Immature natural killer cell (primary cell): ENCODE results near the gene DNAJC12. TPM values are rescaled to one million over a fixed set of nuclear protein-coding genes. Genes with fewer than 3 reads are reported as not detected.
"Not testable (repeated sequence)": the region's sequence is repeated elsewhere in the genome, so short reads cannot be mapped to it uniquely, and the experiment has no call there.

Experiments
- DNase-seq, 3 donors: peaks; one replicate each; pipeline ENCODE4 v3.0.0; 2022; ENCODE audit warnings: mixed read lengths in 1 of 3
- H3K27ac Mint-ChIP-seq, 6 donors: one replicate each; pipeline ENCODE4 v1.8.0; 2020; ENCODE audit warnings: mixed read lengths in 6 of 6, mild to moderate bottlenecking in 5 of 6, inconsistent platforms in 4 of 6, moderate library complexity in 3 of 6
- H3K27me3 Mint-ChIP-seq, 3 donors: one replicate each; pipeline ENCODE4 v1.8.0; 2020 to 2021; ENCODE audit warnings: low read depth in 3 of 3, mild to moderate bottlenecking in 3 of 3, mixed read lengths in 3 of 3, moderate library complexity in 3 of 3, inconsistent platforms in 1 of 3
- H3K36me3 Mint-ChIP-seq, 3 donors: one replicate each; pipeline ENCODE4 v1.8.0; 2020; ENCODE audit warnings: mixed read lengths in 3 of 3, inconsistent platforms in 2 of 3, mild to moderate bottlenecking in 2 of 3
- H3K4me1 Mint-ChIP-seq, 2 donors: one replicate each; pipeline ENCODE4 v1.8.0; 2020; ENCODE audit warnings: inconsistent platforms in 2 of 2, mild to moderate bottlenecking in 2 of 2, mixed read lengths in 2 of 2, moderate library complexity in 1 of 2
- H3K4me3 Mint-ChIP-seq, 5 donors: one replicate each; pipeline ENCODE4 v1.8.0; 2020; ENCODE audit warnings: mild to moderate bottlenecking in 5 of 5, mixed read lengths in 5 of 5, inconsistent platforms in 3 of 5, moderate library complexity in 3 of 5
- H3K9me3 Mint-ChIP-seq, 6 donors: one replicate each; pipeline ENCODE4 v1.8.0; 2020; ENCODE audit warnings: mild to moderate bottlenecking in 6 of 6, mixed read lengths in 6 of 6, inconsistent platforms in 4 of 6, moderate library complexity in 3 of 6
- polyA plus RNA-seq, 3 donors: library from polyadenylated mRNA; unstranded; fragments of 300-500 nt; fragmentation: Illumina TruSeq; gene quantifications; one replicate each; pipeline ENCODE4 v1.2.3, GENCODE V29; 2021

The DNAJC12 gene
- polyA plus RNA-seq, 3 donors from 2014 or later, result 0.44 TPM; not detected in 2

DNA sequence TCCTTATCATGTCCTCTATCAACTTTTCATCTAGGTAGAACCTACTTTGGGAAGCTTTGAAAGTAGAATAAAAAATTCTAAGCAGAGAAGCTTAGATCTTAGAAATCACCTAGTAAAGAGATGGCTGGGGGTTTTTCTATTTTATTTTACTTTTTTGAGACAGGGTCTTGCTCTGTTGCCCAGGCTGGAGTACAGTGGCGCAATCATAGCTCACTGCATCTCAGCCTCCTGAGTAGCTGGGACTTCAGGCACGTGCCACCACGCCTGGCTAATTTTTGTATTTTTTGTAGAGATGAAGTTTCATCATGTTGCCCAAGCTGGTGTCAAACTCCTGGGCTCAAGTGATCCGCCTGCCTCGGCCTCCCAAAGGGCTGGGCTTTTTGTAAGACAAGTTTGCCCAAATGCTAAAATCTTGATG, 57.8 kb downstream of the DNAJC12 start:
- H3K9me3 Mint-ChIP-seq, H3K27ac Mint-ChIP-seq, H3K4me3 Mint-ChIP-seq, H3K27me3 Mint-ChIP-seq, DNase-seq, H3K36me3 Mint-ChIP-seq: not testable (repeated sequence)
- peaks cover 9 to 16% of the 10 kb centered on the region in 2 donors for H3K4me1 Mint-ChIP-seq

DNA sequence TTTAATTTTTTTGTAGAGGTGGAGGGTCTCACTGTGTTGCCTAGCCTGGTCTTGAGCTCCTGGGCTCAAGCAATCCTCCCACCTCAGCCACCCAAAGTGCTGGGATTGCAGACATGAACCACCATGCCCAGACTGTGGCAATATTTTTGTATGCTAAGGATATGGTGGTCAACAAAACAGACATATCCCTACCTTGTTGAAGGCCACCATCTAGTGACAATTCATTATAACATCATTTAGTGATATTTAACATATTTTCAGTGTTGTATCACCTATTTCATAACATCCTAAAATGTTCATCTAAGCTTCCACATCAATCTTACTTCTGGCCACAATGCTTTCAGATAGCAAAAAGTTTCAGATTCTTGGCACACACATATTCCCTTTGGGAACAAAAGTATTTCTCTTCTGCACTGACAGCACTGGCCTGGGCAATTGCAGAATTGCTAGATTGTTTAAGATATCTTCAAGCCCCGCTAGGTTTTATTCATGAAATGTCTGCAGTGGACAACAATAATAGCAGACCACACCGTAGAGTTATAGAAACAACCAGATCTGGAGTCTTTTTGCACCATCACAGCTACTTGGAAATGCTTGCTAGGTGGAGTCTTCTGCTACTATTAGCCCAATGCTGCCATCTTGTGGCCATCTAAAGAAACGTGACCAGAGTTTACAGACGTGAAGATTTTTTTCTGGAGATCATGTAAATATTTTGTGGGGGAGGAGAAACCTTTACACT, 58.4 kb downstream of the DNAJC12 start:
- Mint-ChIP-seq H3K27ac (no peak overlapping the region), H3K9me3 (no peaks in the 10 kb centered on the region), H3K36me3 (no peaks in the 10 kb centered on the region), H3K4me1 (peaks cover 8 to 13% of the 10 kb centered on the region in 2 donors), H3K4me3 (no peak overlapping the region), H3K27me3 (peaks cover 0 to 3% (median 0%) of the 10 kb centered on the region in 3 donors)
- peak; percentile 64 to 73 (median 69) for DNase-seq

- Mint-ChIP-seq H3K27me3 (peaks cover 0 to 3% (median 0%) of the 10 kb centered on the region in 3 donors), H3K4me1 (no peaks in the 10 kb centered on the region), H3K9me3 (no peaks in the 10 kb centered on the region), H3K36me3 (no peaks in the 10 kb centered on the region), H3K27ac (no peak overlapping the region), H3K4me3 (no peak overlapping the region)
- DNase-seq, result no peak
Observed at GRCh38 chr10:67776371-67776770, 61.6 kb downstream of the DNAJC12 start.

DNA sequence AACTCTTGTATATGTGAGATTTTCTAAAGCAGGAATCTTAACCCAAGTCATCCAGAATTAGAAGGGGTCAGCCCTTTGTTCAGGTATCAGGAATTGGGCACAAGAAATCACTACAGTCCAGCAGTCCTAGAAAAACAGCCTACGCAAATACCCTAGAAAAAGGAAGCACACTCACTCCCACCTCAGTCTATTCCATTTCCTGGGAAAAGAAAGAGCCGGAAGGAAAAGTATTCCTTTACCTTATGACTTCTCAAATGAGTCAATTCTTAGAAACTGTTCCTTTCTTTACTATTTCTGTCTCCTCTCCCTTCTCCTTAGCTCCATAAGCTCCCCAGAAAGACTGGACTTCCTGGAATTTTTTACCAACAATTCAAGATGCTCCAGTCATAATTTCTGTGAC, 62.7 kb downstream of the DNAJC12 start:
- no peaks in the 10 kb centered on the region for H3K9me3 Mint-ChIP-seq
- H3K36me3 Mint-ChIP-seq, result no peaks in the 10 kb centered on the region
- H3K4me3 Mint-ChIP-seq, result no peak overlapping the region
- H3K27me3 Mint-ChIP-seq, result peaks cover 0 to 3% (median 3%) of the 10 kb centered on the region in 3 donors
- H3K27ac Mint-ChIP-seq, result no peak overlapping the region
- no peaks in the 10 kb centered on the region for H3K4me1 Mint-ChIP-seq
- no peak for DNase-seq

GRCh38 chr10:67772894-67773511, 65.0 kb downstream of the DNAJC12 start:
- H3K9me3 Mint-ChIP-seq, result no peaks in the 10 kb centered on the region
- peak overlapping the region in 1 of 6 donors; percentile 50 for H3K27ac Mint-ChIP-seq
- DNase-seq, result no peak
- H3K27me3 Mint-ChIP-seq, result peaks cover 0 to 4% (median 3%) of the 10 kb centered on the region in 3 donors
- H3K36me3 Mint-ChIP-seq, result no peaks in the 10 kb centered on the region
- H3K4me1 Mint-ChIP-seq, result no peaks in the 10 kb centered on the region
- H3K4me3 Mint-ChIP-seq, result no peak overlapping the region

- DNase-seq, result no peak
- no peak overlapping the region for H3K27ac Mint-ChIP-seq
- H3K4me3 Mint-ChIP-seq, result no peak overlapping the region
- H3K4me1 Mint-ChIP-seq, result no peaks in the 10 kb centered on the region
- peaks cover 0 to 3% (median 2%) of the 10 kb centered on the region in 3 donors for H3K27me3 Mint-ChIP-seq
- no peaks in the 10 kb centered on the region for H3K36me3 Mint-ChIP-seq
- no peaks in the 10 kb centered on the region for H3K9me3 Mint-ChIP-seq
Observed at GRCh38 chr10:67772151-67772550, 65.8 kb downstream of the DNAJC12 start.

DNA sequence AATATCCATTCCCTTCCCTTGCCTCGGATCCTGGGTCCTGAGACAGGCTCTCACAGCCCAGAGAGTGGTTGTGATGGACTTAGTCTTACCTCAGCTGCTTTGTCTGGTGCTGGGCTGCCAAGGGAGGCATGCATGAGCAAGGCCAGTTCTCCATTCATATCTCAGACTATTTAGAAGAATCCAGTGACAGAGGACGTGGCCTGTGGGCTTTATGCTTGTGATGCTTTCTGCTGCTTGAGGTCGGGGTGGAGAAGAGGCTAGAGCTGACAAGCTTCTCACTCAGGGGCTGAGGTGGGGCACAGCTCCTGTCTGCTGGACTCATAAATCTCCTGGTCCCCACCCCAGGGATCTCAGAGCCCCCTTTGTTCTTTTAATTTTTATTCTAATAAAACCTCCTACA, 66.8 kb downstream of the DNAJC12 start:
- no peaks in the 10 kb centered on the region for H3K36me3 Mint-ChIP-seq
- no peak for DNase-seq
- H3K9me3 Mint-ChIP-seq, result no peaks in the 10 kb centered on the region
- no peak overlapping the region for H3K27ac Mint-ChIP-seq
- H3K27me3 Mint-ChIP-seq, result peaks cover under 1 to 3% (median 2%) of the 10 kb centered on the region in 3 donors
- H3K4me3 Mint-ChIP-seq, result no peak overlapping the region
- no peaks in the 10 kb centered on the region for H3K4me1 Mint-ChIP-seq

GRCh38 chr10:67770537-67770936, 67.5 kb downstream of the DNAJC12 start:
- Mint-ChIP-seq H3K27ac (no peak overlapping the region), H3K4me3 (no peak overlapping the region), H3K9me3 (no peaks in the 10 kb centered on the region), H3K27me3 (peaks cover 2 to 3% (median 2%) of the 10 kb centered on the region in 3 donors), H3K36me3 (no peaks in the 10 kb centered on the region), H3K4me1 (peaks cover 1 to 3% of the 10 kb centered on the region in 2 donors)
- no peak for DNase-seq

DNA sequence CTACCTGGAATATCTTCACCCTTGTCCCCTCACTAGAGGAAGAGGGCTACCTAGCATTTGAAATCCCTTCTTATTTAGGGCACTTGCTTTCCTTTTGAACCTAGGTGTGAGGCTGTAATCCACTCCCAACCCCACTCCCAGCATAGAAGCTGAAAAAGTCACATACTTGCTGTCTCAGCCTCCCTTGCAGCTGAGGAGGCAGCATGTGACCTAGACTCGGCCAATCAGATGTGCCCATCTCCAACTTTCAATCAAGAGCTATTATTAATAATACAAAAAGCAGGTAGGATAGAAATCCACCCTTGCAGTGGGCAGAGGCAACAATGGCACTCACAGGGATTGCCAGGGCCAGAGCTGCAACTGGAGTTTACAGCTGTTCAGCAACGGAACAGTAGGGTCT, 70.7 kb downstream of the DNAJC12 start:
- Mint-ChIP-seq H3K4me3 (no peak overlapping the region), H3K36me3 (peaks cover 0 to 4% (median 0%) of the 10 kb centered on the region in 3 donors)

DNA sequence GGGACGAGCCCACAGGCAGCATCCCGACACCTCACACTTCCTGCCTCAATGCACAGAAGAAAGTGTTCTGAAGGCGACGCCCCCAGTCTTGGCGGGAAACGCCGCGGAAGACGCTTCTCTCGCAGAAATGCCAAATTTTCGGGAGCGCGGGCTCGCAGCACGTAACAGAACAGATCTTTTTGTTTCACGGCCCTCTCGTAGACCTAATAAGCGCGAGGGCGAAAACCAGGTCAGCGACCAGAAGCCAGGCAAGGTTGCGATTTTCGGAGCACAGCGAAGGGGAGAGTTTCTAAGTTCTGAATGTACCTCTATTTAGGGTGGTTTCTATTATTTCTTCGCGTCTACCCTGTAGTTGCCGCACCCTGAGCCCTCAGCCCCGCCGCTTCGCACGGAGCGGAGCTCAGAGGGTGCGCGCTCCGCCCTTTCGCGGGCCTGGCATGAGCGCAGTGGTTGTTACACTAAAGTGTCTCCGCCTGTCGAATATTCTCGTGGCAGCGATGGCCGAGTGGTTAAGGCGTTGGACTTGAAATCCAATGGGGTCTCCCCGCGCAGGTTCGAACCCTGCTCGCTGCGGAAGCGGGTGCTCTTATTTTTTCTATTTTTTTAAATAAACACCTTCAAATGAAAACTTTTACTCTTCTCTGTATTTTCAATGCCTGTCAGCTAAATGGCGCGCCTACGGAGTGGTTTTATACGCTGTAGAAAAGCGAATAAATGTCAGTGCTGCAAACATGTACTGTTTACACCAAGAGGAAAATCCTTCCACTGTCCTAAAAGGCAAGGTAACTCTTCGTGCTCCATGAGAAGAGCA, 73.8 kb downstream of the DNAJC12 start:
- Mint-ChIP-seq H3K4me1 (peaks cover 14 to 19% of the 10 kb centered on the region in 2 donors), H3K36me3 (peaks cover 0 to 4% (median 0%) of the 10 kb centered on the region in 3 donors), H3K27ac (peak overlapping the region; percentile 91 to 99 (median 95)), H3K9me3 (peaks cover 0 to 6% (median 0%) of the 10 kb centered on the region in 6 donors), H3K27me3 (peaks cover 11 to 25% (median 25%) of the 10 kb centered on the region in 3 donors), H3K4me3 (peak overlapping the region; percentile 93 to 98 (median 97))
- DNase-seq, result peak; percentile 96 to 97 (median 97)

More for the DNA sequence above, 70.7 kb downstream of the DNAJC12 start:
- Mint-ChIP-seq H3K9me3 (peaks cover 0 to 6% (median 0%) of the 10 kb centered on the region in 6 donors), H3K27me3 (peaks cover 15 to 25% (median 24%) of the 10 kb centered on the region in 3 donors), H3K4me1 (peaks cover 14 to 19% of the 10 kb centered on the region in 2 donors), H3K27ac (no peak overlapping the region)
- no peak for DNase-seq

DNA sequence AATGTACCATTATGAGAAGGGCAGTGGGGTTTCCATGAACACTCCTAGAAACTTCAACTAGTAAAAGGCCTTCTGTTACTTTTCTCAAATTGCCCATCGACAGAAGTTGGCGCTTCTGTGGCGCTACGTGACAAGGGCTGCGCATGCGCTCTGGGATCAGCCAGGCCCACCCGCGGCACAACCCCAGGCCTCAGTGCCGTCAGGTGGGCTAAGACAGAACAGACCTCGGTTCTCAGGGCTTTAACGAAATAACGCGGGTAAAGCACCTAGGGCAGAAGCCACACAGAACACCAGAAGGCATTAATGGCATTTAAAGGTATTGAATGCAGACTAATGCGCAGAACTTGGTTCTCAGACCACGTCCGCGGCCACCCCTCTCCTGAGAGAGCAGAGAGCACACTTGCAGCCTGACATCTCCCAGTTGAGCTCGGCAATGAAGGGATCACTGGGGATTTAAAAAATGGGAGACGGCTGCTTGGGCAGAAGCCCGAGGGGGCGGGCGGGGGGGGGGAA, 74.4 kb downstream of the DNAJC12 start:
- H3K36me3 Mint-ChIP-seq, result peaks cover 0 to 4% (median 0%) of the 10 kb centered on the region in 3 donors
- H3K27me3 Mint-ChIP-seq, result peaks cover 11 to 25% (median 25%) of the 10 kb centered on the region in 3 donors
- peaks cover 0 to 6% (median 0%) of the 10 kb centered on the region in 6 donors for H3K9me3 Mint-ChIP-seq
- peak; percentile 73 to 80 (median 79) for DNase-seq
- H3K4me1 Mint-ChIP-seq, result peaks cover 14 to 19% of the 10 kb centered on the region in 2 donors
- H3K4me3 Mint-ChIP-seq, result peak overlapping the region; percentile 93 to 98 (median 97)
- peak overlapping the region; percentile 86 to 99 (median 92) for H3K27ac Mint-ChIP-seq

GRCh38 chr10:67762567-67762966, 75.4 kb downstream of the DNAJC12 start:
- not testable (repeated sequence) for DNase-seq, H3K36me3 Mint-ChIP-seq, H3K9me3 Mint-ChIP-seq
- Mint-ChIP-seq H3K27me3 (peaks cover 11 to 25% (median 25%) of the 10 kb centered on the region in 3 donors), H3K27ac (peak overlapping the region in 1 of 6 donors; percentile 42), H3K4me3 (peak overlapping the region in 3 of 5 donors; percentile 9 to 32 (median 11)), H3K4me1 (peaks cover 14 to 19% of the 10 kb centered on the region in 2 donors)

DNA sequence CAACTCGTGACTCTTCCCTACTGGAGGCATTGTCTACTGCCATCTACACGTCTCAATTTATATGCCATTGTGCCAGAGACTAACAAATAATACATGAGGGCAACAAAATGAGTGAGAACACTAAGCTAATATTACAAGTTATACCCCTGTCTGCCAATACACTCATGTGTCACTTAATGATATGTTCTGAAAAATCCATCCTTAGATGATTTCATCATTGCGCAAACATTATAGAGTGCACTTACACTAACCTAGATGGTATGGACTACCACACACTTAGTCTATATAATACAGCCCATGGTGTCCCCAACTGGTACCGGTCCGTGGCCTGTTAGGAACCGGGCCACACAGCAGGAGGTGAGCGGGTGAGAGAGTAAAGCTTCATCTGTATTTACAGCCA, 77.7 kb downstream of the DNAJC12 start:
- peaks cover 0 to 4% (median 0%) of the 10 kb centered on the region in 3 donors for H3K36me3 Mint-ChIP-seq
- no peak overlapping the region for H3K4me3 Mint-ChIP-seq
- peaks cover 10 to 15% of the 10 kb centered on the region in 2 donors for H3K4me1 Mint-ChIP-seq
- DNase-seq, result no peak
- H3K27me3 Mint-ChIP-seq, result peaks cover 11 to 24% (median 22%) of the 10 kb centered on the region in 3 donors
- H3K9me3 Mint-ChIP-seq, result peaks cover 0 to 6% (median 0%) of the 10 kb centered on the region in 6 donors
- no peak overlapping the region for H3K27ac Mint-ChIP-seq
